ENCODE data around the gene RPL37.

RPL37 gene

GRCh38 chr5:40801771-40802562, 33.1 kb downstream of the RPL37 start:
- Histone ChIP-seq H3K4me1 (ENCODE audit: low read length) (no peaks in the 10 kb centered on the region), H3K27ac (ENCODE audit: low read length) (no peak overlapping the region), H3K9ac (ENCODE audit: low read length) (no peak overlapping the region), H3K9me3 (replicated peaks; ENCODE audit: insufficient read depth, low read length) (no peaks in the 10 kb centered on the region), H2AFZ (ENCODE audit: low read length) (no peak overlapping the region), H3K36me3 (replicated peaks; ENCODE audit: insufficient read depth, low read length) (no peaks in the 10 kb centered on the region), H3F3A (ENCODE audit: insufficient read depth, low read length) (0 out of 2 replicates have a peak, but pooled peaks cover 4% of the 10 kb centered on the region), H3K79me2 (ENCODE audit: low read length) (peaks cover 6% of the 10 kb centered on the region), H3K4me2 (ENCODE audit: low read depth, low read length) (no peak overlapping the region), H3K27me3 (replicated peaks; ENCODE audit: insufficient read depth, low read length) (peaks cover 11% of the 10 kb centered on the region), H3K9me2 (replicated peaks; ENCODE audit: insufficient read depth, low read length) (no peaks in the 10 kb centered on the region), H4K20me1 (ENCODE audit: insufficient read depth, low read length) (no peaks in the 10 kb centered on the region), H3K4me3 (ENCODE audit: low read length) (no peak overlapping the region)
- TF ChIP-seq EZH2 (optimal IDR thresholded peaks at IDR 0.05; ENCODE audit: low read depth, low read length) (no peak), CTCF (IDR thresholded peaks at IDR 0.05; ENCODE audit: low read length) (no peak), EZH2phosphoT487 (IDR thresholded peaks at IDR 0.05; ENCODE audit: low read length) (no peak)
- DNase-seq, result no peak

- H4K20me1 ChIP-seq (ENCODE audit: insufficient read depth, low read length), result peaks cover 5% of the 10 kb centered on the region; the same call in 1 of the 2 replicates
- peaks cover 11% of the 10 kb centered on the region for H3K27me3 ChIP-seq (replicated peaks; ENCODE audit: insufficient read depth, low read length)
- no peak overlapping the region for H3K27ac ChIP-seq (ENCODE audit: low read length)
- no peak overlapping the region for H3K9ac ChIP-seq (ENCODE audit: low read length)
- no peaks in the 10 kb centered on the region for H3K9me2 ChIP-seq (replicated peaks; ENCODE audit: insufficient read depth, low read length)
- H3K9me3 ChIP-seq (replicated peaks; ENCODE audit: insufficient read depth, low read length), result no peaks in the 10 kb centered on the region
- H2AFZ ChIP-seq (ENCODE audit: low read length), result no peak overlapping the region
- DNase-seq, result no peak
- H3K4me1 ChIP-seq (ENCODE audit: low read length), result 0 out of 2 replicates have a peak, but pooled peaks cover 4% of the 10 kb centered on the region
- TF ChIP-seq CTCF (IDR thresholded peaks at IDR 0.05; ENCODE audit: low read length) (no peak), EZH2 (optimal IDR thresholded peaks at IDR 0.05; ENCODE audit: low read depth, low read length) (no peak), EZH2phosphoT487 (IDR thresholded peaks at IDR 0.05; ENCODE audit: low read length) (no peak)
- H3K4me3 ChIP-seq (ENCODE audit: low read length), result no peak overlapping the region
- H3K4me2 ChIP-seq (ENCODE audit: low read depth, low read length), result peak overlapping the region; percentile 68; the same call in 1 of the 2 replicates
- H3K36me3 ChIP-seq (replicated peaks; ENCODE audit: insufficient read depth, low read length), result no peaks in the 10 kb centered on the region
- H3F3A ChIP-seq (ENCODE audit: insufficient read depth, low read length), result 0 out of 2 replicates have a peak, but pooled peaks cover 4% of the 10 kb centered on the region
- peaks cover 31% of the 10 kb centered on the region for H3K79me2 ChIP-seq (ENCODE audit: low read length)
These were observed 35.8 kb downstream of the RPL37 start for GRCh38 chr5:40799258-40799657.

- Histone ChIP-seq H2AFZ (ENCODE audit: low read length) (peak overlapping the region; percentile 81; the same call in 1 of the 2 replicates), H4K20me1 (ENCODE audit: insufficient read depth, low read length) (peaks cover 5% of the 10 kb centered on the region; the same call in 1 of the 2 replicates), H3K27me3 (replicated peaks; ENCODE audit: insufficient read depth, low read length) (peaks cover 11% of the 10 kb centered on the region), H3K9ac (ENCODE audit: low read length) (peak overlapping the region; percentile 46; the same call in 1 of the 2 replicates), H3K4me3 (ENCODE audit: low read length) (peak overlapping the region; percentile 68), H3K9me2 (replicated peaks; ENCODE audit: insufficient read depth, low read length) (no peaks in the 10 kb centered on the region), H3K9me3 (replicated peaks; ENCODE audit: insufficient read depth, low read length) (no peaks in the 10 kb centered on the region), H3K4me1 (ENCODE audit: low read length) (0 out of 2 replicates have a peak, but pooled peaks cover 4% of the 10 kb centered on the region), H3K4me2 (ENCODE audit: low read depth, low read length) (peak overlapping the region; percentile 68; the same call in 1 of the 2 replicates), H3K36me3 (replicated peaks; ENCODE audit: insufficient read depth, low read length) (no peaks in the 10 kb centered on the region), H3K27ac (ENCODE audit: low read length) (no peak overlapping the region), H3F3A (ENCODE audit: insufficient read depth, low read length) (0 out of 2 replicates have a peak, but pooled peaks cover 4% of the 10 kb centered on the region), H3K79me2 (ENCODE audit: low read length) (peaks cover 36% of the 10 kb centered on the region)
- TF ChIP-seq EZH2phosphoT487 (IDR thresholded peaks at IDR 0.05; ENCODE audit: low read length) (no peak), CTCF (IDR thresholded peaks at IDR 0.05; ENCODE audit: low read length) (no peak), EZH2 (optimal IDR thresholded peaks at IDR 0.05; ENCODE audit: low read depth, low read length) (no peak)
- DNase-seq, result peak; percentile 56
These were observed 36.2 kb downstream of the RPL37 start for GRCh38 chr5:40798801-40799210.

All from MM.1S (cell line).